Ramos (cell line): ENCODE data around the gene CLDN24.

ENCODE experiments used
- in situ Hi-C: fragments of 300-500 bp; cut with MboI; formaldehyde crosslinking; loops from one replicate; pipeline ENCODE4 v1.14.3; 2022; ENCODE audit warnings: low sequenced_read_pairs; ENCODE audit not compliant: unreplicated experiment

The CLDN24 gene

GRCh38 chr4:183322326-183322725 is at the start of gene CLDN24:
TSS of gene CLDN24 (minus strand) at chr4:183322426. CDS start at chr4:183322426, 0 bp downstream.
- in situ Hi-C loops, result no loop called here

- in situ Hi-C loops, result no loop called here
Measured at GRCh38 chr4:183370786-183371185, 48.6 kb upstream of the CLDN24 start.

DNA sequence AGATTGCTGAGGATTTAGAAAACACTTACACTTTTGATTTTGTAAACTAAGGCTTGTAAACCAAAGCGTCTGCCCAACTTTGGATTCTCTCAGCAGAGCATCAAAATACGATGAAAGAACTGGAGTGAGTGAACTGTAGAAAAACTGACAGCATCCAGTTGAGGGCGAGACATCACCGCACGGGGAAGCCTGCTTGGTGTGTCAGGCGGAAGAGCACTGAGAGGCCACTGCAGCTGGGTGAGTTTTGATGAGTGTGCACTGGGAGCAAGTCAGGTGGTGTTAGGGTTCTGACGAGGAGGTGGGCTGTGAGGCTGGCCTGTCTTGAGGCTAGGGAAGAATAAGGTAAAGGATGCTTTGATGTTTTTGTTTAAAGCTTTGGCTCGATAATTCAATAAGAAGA is 46.8 kb upstream of the CLDN24 start:
- in situ Hi-C loops, result no loop called here

- in situ Hi-C loops, result no loop called here
Measured at GRCh38 chr4:183366206-183366835, 44.1 kb upstream of the CLDN24 start.

DNA sequence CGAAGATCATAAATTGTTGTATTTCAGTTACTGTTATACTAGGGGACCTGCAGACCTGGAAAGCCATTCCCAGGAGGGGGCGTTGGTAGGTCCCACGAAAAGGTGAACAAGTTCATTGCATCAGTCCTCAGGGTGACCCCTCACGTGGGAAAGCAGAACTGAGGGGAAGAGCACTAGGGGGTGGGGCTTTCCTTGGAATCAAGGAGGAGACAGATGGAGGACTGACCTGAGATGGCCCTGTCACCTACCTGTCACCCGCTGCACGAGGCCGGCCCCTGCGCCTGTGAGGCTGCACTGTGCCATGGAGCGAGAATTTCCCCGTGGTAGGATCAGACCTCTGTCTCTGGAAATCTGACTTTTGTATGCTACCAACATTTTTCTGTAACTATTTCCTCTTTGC is 41.8 kb upstream of the CLDN24 start:
- in situ Hi-C loops, result no loop called here

DNA sequence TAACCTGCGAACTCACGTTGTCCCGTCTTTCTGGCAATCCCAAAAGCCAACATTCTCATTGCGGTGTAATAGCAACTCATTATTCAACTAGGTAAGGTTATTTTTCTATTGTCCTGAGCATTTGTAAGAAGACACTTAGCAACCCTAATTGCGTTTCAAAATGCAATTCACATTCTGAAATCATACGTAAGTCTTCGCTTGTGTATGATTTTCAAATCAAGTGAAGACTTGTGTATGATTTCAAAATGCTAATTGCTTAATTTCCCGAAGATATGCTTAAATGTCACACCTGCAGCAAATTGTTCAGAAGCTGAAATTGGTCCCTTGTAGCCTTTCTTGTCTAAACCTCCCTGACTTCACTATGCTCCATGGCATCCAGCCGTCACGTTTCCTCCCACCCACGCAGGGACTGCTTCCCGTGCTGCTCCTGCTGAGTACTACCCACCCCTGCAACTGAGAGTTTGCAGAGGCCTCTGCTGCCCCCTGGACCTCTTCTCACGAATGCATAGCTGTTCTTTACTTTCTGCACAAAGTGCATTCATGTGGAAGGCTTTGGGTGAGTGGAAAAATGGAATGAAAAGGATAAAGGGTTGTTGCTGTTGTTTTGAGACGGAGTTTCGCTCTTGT is 40.8 kb upstream of the CLDN24 start:
- in situ Hi-C loops, result no loop called here

- in situ Hi-C loops, result no loop called here
Measured at GRCh38 chr4:183362036-183362435, 39.8 kb upstream of the CLDN24 start.

DNA sequence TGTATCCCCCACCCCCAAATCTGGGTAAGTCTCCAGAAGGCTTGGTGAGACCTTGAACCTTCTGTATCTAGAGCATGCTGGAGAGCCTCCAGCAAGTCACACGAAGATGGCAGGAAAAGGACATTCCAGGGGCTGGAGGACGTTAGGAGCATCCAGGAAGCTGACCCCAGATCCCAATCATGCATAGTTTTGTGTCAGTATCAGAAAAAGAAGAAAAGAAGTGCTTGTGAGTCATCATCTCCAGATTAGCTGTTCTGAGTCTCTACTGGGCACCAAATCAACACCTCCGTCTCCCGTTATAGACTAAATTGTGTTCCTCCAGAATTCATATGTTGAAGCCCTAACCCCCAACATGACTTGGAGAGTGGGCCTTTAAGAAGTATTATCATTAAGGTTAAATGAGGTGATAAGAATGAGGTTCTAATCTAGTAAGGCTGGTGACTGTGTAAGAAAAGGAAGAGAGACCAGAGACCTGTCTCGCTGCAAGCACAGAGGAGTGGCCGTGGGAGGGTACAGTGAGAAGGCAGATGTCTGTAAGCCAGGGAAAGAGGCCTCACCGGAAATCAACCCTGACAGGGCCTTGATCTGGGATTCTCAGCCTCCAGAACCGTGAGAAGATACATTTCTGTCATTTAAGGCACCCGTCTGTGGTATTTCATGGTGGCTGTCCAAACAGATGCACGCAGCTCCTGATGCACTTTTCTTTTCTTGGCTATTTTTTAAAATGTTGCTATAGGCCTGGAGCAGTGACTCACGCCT is 38.1 kb upstream of the CLDN24 start:
- in situ Hi-C loops, result no loop called here

- in situ Hi-C loops, result no loop called here
Measured at GRCh38 chr4:183358215-183358755, 36.1 kb upstream of the CLDN24 start.

DNA sequence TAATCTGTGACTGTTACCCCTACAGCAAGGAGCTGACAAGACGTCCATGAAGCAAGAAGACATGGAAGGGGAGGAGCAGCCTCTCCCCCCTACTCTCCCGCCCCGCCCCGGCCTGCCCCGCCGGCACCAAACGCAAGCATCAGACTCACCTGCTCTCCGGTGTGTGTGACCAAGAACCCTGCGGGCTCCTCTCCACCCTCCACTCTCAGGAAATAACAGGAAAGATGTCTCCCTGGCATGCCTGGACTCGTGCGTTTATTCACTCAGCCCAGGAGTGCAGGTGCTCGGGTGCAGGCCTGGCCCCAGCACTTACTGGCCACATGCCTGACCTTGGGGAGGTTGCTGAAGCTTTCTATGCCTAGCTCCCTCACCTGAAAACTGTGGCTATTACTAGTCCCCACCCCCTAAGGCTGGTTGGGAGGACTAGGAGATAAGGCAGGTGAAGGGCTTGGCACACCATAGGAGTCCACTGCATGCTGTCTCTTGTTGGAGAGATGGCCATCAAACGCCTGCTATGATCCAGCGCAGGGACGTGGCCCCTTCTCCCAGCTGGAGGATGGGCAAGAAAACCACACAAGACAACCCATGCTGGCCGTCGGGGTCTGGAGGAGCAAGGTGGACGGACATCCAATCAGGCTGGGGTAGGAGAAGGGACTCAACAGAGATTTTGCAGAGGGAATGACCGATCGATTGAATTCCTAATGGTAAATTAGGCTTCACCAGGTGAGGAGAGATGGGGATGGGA is 34.9 kb upstream of the CLDN24 start:
- in situ Hi-C loops, result no loop called here

DNA sequence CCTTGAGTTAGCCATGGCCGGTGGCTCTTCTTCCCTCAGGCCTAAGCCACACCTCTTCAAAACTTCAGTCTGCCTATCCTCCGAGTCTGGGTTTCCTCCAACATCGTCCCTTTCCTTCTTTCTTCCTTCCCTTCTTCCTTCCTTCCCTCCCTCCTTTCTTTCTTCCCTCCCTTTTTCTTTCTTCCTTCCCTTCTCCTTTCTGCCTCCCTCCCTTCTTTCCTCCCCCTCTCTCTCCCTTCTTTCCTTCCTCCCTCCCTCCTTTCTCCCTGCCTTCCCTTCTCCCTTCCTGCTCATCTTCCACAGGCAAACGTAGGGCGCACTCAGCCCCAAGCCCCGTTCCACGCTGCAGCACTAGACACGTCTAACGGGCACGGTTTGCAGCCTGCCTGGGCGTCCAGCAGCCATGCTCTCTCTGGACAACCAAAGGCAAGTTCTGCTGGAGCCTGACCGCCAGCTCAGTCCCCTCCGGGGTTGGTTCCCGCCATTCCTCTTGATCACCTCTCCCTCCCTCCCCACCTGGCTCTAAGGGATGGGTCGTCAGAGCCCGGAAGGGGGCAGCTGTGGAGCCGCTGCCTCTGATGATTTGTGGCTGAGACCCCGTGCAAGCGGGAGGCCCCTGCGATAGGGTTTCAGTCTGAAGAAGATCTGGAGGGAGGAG is 34.1 kb upstream of the CLDN24 start:
- in situ Hi-C loops, result no loop called here

DNA sequence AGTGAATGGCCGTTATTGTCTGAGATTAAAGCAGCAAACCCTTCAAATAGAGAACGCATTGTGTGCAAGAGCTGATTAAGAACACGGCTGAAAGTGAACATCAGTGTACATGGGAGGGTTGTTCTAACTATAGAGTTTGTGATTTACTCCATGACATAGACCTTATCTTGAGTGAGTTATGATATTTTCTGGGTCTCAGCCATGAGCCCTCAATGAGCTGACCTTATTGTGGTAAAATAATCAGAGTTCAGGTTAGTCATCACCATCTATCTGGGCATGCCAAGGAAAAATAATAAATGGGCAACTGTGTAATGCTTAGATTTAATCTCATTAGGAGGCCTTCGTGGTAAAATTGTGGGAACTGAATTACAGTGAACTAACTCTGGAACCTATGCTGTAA is 33.2 kb upstream of the CLDN24 start:
- in situ Hi-C loops, result no loop called here

GRCh38 chr4:183354219-183354618 is 32.0 kb upstream of the CLDN24 start:
- in situ Hi-C loops, result no loop called here

DNA sequence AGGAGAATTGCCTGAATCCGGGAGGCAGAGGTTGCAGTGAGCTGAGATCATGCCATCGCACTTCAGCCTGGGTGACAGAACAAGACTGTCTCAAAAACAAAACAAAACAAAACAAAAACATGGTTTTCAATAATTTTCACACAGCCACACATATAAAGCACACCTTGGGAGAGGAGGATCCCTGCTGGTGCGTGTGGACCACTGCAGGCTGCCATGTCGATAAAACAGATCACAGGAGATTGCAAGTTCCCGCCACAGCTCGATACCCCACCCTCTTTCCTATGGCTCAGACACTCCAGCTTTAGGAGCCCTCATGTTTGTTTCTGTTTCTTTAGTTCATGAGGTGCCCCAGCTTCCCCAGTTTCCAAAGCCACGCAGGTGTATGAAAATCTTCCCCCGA is 31.3 kb upstream of the CLDN24 start:
- in situ Hi-C loops, result no loop called here

DNA sequence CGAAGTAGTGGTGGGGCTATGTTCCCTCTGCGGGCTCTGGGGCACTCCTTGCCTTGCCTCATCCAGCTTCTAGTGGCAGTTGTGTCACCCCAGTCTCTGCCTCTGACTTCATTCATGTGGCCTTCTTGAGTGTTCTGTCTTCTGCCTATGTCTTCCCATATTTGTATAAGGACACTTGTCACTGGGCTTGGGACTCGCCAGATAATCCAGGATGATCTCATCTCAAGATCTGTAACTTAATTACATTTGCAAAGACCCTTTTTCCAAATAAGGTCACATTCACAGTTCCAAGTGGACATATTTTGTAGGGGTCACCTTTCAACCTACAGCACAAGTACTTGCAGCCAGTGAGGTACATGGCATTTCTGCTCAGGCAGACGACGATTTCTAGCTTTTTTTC is 30.3 kb upstream of the CLDN24 start:
- in situ Hi-C loops, result no loop called here

- in situ Hi-C loops, result no loop called here
Measured at GRCh38 chr4:183350317-183351071, 28.3 kb upstream of the CLDN24 start.

DNA sequence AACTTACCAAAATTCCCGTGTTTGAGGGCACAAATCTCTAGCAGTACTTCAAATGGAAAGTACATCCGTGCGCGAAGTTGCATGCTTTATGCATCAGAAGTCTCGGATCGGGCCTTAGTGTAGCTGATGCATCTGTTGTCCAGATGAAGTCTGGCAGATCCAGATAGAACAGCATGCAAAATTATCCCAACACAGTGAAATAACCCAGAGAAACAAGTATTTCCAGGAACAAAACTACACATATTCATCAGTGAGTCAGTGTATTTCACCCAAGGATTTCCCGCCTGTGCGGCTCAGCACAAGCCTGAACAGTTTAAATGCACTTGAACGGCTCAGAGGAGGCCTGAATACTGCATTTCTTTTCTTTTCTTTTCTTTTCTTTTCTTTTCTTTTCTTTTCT is 27.4 kb upstream of the CLDN24 start:
- in situ Hi-C loops, result no loop called here

- in situ Hi-C loops, result no loop called here
Measured at GRCh38 chr4:183348706-183349659, 26.8 kb upstream of the CLDN24 start.
